Measurements from ENCODE around the gene SLC50A1. TPM values are rescaled to one million over a fixed set of nuclear protein-coding genes. Genes with fewer than 3 reads are reported as not detected.
A peak's percentile ranks its signal among the peaks of the same experiment; 100 is the strongest.

Gene SLC50A1
- total and polyA plus RNA-seq, 9 of the 15 experiments (the other 6 are each of a cell fraction or from before 2014, with no cell fraction given), result 46.5 to 132 (median 91.9) TPM

DNA sequence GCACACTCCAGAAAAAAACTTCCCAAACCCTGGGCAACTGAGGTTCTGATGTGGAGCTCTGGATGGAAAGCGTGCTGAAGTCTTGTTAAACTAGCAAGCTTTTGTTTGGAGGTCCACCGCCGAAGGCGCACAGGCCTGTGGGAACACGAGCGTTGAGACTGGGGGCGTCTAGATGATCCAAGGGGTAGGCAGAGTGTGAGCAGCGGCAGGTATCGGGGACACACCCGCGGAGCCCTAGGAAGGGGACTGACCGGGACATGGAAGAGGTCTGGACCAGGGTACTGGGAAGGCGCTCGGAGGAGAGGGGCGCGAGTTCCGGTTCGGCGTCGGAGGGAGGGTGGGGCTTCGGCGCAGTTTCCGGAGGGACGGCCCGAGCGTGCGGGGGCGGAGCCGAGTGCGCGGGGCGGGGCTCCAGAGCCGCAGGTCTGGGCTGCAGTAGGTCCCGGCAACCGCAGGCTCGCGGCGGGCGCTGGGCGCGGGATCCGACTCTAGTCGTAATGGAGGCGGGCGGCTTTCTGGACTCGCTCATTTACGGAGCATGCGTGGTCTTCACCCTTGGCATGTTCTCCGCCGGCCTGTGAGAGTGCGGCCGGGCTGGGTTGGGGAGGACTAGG lies at the start of gene SLC50A1 (continued):
- TF ChIP-seq, protein P1, sequence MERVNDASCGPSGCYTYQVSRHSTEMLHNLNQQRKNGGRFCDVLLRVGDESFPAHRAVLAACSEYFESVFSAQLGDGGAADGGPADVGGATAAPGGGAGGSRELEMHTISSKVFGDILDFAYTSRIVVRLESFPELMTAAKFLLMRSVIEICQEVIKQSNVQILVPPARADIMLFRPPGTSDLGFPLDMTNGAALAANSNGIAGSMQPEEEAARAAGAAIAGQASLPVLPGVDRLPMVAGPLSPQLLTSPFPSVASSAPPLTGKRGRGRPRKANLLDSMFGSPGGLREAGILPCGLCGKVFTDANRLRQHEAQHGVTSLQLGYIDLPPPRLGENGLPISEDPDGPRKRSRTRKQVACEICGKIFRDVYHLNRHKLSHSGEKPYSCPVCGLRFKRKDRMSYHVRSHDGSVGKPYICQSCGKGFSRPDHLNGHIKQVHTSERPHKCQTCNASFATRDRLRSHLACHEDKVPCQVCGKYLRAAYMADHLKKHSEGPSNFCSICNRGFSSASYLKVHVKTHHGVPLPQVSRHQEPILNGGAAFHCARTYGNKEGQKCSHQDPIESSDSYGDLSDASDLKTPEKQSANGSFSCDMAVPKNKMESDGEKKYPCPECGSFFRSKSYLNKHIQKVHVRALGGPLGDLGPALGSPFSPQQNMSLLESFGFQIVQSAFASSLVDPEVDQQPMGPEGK (CRISPR knock-in tag; IDR thresholded peaks at IDR 0.05; ENCODE audit: borderline replicate concordance), result no peak
- peak; percentile 86 for TF ChIP-seq POLR2H (tag; IDR thresholded peaks at IDR 0.05; ENCODE audit: low read depth)
- TF ChIP-seq, protein P2, sequence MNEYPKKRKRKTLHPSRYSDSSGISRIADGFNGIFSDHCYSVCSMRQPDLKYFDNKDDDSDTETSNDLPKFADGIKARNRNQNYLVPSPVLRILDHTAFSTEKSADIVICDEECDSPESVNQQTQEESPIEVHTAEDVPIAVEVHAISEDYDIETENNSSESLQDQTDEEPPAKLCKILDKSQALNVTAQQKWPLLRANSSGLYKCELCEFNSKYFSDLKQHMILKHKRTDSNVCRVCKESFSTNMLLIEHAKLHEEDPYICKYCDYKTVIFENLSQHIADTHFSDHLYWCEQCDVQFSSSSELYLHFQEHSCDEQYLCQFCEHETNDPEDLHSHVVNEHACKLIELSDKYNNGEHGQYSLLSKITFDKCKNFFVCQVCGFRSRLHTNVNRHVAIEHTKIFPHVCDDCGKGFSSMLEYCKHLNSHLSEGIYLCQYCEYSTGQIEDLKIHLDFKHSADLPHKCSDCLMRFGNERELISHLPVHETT (CRISPR knock-in tag; conservative IDR thresholded peaks at IDR 0.05 in 1 of 2, IDR thresholded peaks at IDR 0.05 in 1 of 2), result peak in 1 of 2 experiments; percentile 77; a peak in 2 of 4 replicates
- no peak for TF ChIP-seq ZNF263 (CRISPR knock-in tag; IDR thresholded peaks at IDR 0.05; ENCODE audit: borderline replicate concordance)
- no peak for TF ChIP-seq C11orf30 (IDR thresholded peaks at IDR 0.05; ENCODE audit: low read depth)
- no peak for TF ChIP-seq ILF3 (IDR thresholded peaks at IDR 0.05; ENCODE audit: borderline replicate concordance)
- TF ChIP-seq SUPT5H (IDR thresholded peaks at IDR 0.05), result peak; percentile 91
- TF ChIP-seq, protein P3, sequence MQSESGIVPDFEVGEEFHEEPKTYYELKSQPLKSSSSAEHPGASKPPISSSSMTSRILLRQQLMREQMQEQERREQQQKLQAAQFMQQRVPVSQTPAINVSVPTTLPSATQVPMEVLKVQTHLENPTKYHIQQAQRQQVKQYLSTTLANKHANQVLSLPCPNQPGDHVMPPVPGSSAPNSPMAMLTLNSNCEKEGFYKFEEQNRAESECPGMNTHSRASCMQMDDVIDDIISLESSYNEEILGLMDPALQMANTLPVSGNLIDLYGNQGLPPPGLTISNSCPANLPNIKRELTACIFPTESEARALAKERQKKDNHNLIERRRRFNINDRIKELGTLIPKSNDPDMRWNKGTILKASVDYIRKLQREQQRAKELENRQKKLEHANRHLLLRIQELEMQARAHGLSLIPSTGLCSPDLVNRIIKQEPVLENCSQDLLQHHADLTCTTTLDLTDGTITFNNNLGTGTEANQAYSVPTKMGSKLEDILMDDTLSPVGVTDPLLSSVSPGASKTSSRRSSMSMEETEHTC (IDR thresholded peaks at IDR 0.05), result no peak
- TF ChIP-seq, protein P4, sequence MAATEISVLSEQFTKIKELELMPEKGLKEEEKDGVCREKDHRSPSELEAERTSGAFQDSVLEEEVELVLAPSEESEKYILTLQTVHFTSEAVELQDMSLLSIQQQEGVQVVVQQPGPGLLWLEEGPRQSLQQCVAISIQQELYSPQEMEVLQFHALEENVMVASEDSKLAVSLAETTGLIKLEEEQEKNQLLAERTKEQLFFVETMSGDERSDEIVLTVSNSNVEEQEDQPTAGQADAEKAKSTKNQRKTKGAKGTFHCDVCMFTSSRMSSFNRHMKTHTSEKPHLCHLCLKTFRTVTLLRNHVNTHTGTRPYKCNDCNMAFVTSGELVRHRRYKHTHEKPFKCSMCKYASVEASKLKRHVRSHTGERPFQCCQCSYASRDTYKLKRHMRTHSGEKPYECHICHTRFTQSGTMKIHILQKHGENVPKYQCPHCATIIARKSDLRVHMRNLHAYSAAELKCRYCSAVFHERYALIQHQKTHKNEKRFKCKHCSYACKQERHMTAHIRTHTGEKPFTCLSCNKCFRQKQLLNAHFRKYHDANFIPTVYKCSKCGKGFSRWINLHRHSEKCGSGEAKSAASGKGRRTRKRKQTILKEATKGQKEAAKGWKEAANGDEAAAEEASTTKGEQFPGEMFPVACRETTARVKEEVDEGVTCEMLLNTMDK (IDR thresholded peaks at IDR 0.05; ENCODE audit: borderline replicate concordance, insufficient read depth, low read depth, low read length, poor library complexity, severe bottlenecking), result peak; percentile 18
- no peak for TF ChIP-seq SMARCB1 (IDR thresholded peaks at IDR 0.05; ENCODE audit: insufficient read length, low read depth)
- peak; percentile 62; the same call in 1 of the 2 replicates for TF ChIP-seq ZNF175 (CRISPR knock-in tag; IDR thresholded peaks at IDR 0.05; ENCODE audit: low read depth)
- TF ChIP-seq, protein P5, sequence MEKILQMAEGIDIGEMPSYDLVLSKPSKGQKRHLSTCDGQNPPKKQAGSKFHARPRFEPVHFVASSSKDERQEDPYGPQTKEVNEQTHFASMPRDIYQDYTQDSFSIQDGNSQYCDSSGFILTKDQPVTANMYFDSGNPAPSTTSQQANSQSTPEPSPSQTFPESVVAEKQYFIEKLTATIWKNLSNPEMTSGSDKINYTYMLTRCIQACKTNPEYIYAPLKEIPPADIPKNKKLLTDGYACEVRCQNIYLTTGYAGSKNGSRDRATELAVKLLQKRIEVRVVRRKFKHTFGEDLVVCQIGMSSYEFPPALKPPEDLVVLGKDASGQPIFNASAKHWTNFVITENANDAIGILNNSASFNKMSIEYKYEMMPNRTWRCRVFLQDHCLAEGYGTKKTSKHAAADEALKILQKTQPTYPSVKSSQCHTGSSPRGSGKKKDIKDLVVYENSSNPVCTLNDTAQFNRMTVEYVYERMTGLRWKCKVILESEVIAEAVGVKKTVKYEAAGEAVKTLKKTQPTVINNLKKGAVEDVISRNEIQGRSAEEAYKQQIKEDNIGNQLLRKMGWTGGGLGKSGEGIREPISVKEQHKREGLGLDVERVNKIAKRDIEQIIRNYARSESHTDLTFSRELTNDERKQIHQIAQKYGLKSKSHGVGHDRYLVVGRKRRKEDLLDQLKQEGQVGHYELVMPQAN (IDR thresholded peaks at IDR 0.05; ENCODE audit: borderline replicate concordance), result peak; percentile 42; the same call in 1 of the 2 replicates
- no peak for TF ChIP-seq POLR3A (IDR thresholded peaks at IDR 0.05; ENCODE audit: borderline replicate concordance, extremely low read depth, insufficient read depth, insufficient read length)

Data from K562 (cell line).